AG09309 (cell line): ENCODE data around the gene MYOF.

Source experiments
- DNase-seq: peaks from one replicate; pipeline ENCODE4 v3.0.0-alpha.2; 2010; ENCODE audit warnings: low read depth
- H3K4me3 ChIP-seq: 2 replicates; pipeline ENCODE4 v1.5.1; 2011; ENCODE audit warnings: mild to moderate bottlenecking, low read depth, low read length, moderate library complexity; ENCODE audit not compliant: control insufficient read depth
- TF ChIP-seq, protein P1 (sequence below): IDR thresholded peaks from 2 replicates; pipeline ENCODE4 v1.5.1; 2011; ENCODE audit warnings: mild to moderate bottlenecking, low read depth, low read length, inconsistent platforms; ENCODE audit not compliant: insufficient read depth, control insufficient read depth; ENCODE audit errors: missing control alignments

MYOF gene

GRCh38 chr10:93440591-93441091 lies 41.5 kb downstream of the MYOF start:
- no peak for DNase-seq
- H3K4me3 ChIP-seq = no peak overlapping the region
- TF ChIP-seq, protein P1, sequence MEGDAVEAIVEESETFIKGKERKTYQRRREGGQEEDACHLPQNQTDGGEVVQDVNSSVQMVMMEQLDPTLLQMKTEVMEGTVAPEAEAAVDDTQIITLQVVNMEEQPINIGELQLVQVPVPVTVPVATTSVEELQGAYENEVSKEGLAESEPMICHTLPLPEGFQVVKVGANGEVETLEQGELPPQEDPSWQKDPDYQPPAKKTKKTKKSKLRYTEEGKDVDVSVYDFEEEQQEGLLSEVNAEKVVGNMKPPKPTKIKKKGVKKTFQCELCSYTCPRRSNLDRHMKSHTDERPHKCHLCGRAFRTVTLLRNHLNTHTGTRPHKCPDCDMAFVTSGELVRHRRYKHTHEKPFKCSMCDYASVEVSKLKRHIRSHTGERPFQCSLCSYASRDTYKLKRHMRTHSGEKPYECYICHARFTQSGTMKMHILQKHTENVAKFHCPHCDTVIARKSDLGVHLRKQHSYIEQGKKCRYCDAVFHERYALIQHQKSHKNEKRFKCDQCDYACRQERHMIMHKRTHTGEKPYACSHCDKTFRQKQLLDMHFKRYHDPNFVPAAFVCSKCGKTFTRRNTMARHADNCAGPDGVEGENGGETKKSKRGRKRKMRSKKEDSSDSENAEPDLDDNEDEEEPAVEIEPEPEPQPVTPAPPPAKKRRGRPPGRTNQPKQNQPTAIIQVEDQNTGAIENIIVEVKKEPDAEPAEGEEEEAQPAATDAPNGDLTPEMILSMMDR = no peak

DNA sequence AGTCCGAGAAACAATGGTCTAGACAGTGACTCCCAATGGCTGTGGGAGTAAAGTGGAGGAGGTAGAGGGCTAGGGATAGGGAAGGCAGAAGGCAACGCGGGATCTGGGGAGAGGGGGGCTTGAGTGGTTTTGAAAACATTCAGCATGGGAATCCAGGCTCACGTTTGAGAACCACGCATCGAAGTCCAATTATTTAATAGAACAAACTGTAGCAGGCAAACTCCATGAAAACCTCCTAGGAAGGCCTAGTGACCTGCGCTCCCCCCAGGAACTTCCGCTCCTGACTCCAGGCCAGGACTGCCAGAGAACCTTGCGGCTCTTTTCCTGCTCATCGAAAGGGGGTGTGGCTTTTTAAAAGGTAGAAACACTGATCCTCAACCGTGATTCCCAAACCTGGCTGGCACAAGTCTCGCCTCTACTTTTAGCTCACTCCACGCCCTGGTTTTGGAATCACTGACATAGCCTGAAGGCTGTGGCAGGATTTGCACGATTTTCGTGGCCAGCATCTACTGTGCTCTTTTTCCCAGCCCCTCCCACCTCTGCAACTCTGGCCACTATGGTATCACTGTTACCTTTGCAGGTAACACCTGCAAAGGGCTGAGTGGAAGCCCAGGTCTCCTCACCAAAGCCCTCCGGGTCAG lies 43.4 kb downstream of the MYOF start:
- DNase-seq = no peak
- no peak overlapping the region for H3K4me3 ChIP-seq
- TF ChIP-seq, protein P1 = no peak

DNA sequence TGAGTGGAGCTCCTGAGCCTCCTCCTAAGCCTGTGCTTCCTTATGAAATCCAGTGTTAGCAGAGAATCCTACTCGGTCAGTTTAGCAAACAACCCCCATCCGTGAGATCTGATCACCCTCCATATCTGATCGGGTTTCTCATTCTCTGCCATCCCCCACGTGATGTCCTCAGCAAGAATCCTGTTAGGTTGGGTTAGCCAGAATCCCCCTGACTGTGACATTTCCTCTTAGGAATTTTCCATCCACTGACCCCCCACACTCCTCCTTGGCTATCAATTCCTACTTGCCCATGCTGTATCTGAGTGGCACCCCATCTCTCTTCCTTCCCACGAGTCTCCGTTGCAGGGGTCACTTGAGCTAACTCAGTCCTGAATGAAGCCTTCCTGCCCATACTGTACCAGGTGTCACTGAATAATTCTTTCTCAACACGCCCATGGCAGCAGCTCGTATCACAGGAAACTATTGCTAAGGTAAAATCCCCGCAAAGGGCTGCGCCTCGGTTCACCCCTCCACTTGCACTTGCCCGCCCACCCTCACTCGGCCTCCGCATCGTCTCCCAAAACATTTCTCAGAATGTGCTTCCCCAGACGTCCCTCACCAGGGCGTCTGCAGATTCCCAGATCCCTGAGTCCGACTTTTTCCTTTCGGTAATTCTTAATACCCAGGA lies 44.1 kb downstream of the MYOF start:
- H3K4me3 ChIP-seq = no peak overlapping the region
- TF ChIP-seq, protein P1 = no peak
- no peak for DNase-seq

GRCh38 chr10:93437086-93437945 lies 44.8 kb downstream of the MYOF start:
- DNase-seq = peak; percentile 97
- no peak overlapping the region for H3K4me3 ChIP-seq
- TF ChIP-seq, protein P1 = no peak

GRCh38 chr10:93436591-93437085 lies 45.5 kb downstream of the MYOF start:
- peak; percentile 92 for DNase-seq
- TF ChIP-seq, protein P1 = no peak
- H3K4me3 ChIP-seq = no peak overlapping the region

DNA sequence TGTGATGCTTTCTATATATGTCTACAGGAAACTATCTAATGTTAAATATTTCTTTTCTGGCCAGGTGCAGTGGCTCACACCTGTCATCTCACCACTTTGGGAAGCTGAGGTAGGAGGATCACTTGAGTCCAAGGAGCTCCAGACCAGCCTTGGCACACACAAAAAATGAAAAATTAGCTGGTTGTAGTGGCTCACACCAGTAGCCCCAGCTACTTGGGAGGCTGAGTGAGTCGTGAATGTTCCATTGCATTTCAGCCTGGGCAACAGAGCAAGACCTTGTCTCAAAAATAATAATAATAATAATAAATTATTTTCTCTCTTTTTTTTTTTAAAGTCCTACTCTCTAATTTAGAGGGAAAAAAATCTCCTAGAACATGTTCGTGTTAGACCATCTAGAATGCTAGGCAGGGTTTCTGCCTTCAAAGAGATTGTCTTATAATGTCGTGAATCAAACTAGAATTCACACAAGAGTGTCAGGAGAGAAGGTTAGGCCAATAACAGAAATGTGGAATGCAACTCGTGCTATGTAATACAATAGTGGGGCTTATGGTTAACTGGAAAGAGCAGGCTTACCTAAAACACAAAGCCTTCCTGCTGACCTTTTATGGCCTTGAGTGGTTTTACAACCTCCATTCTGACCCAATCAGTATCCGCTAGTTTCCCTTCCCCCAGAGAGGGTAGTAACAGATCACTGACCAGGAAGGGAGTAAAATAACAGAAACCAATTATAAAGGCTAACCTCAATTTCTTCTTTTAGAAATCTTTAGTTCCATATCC lies 46.3 kb downstream of the MYOF start:
- DNase-seq = no peak
- H3K4me3 ChIP-seq = no peak overlapping the region
- TF ChIP-seq, protein P1 = no peak
